GM10248 (cell line): ENCODE measurements around the gene DHPS.
"Not testable (repeated sequence)": the region's sequence is repeated elsewhere in the genome, so short reads cannot be mapped to it uniquely, and the experiment has no call there.

ENCODE experiments used
- CTCF ChIA-PET: fragments of 300-600 bp; sonication (Branson Sonifier 250); formaldehyde crosslinking; extraction: SDS; loops from one replicate; lab custom pipeline; 2021; ENCODE audit warnings: antibody characterized with exemption; lab: Yijun Ruan, JAX
- POLR2A ChIA-PET: fragments of 350-650 bp; sonication (Branson Sonifier 250); formaldehyde crosslinking; extraction: SDS; loops from one replicate; lab custom pipeline; 2020; ENCODE audit warnings: antibody characterized with exemption; lab: Yijun Ruan, JAX
- DNase-seq: peaks from one replicate; pipeline ENCODE4 v3.0.0; 2012; ENCODE audit errors: extremely low spot score
- CTCF ChIP-seq: IDR thresholded peaks from 2 replicates; pipeline ENCODE4 v1.5.1; 2012; ENCODE audit warnings: mild to moderate bottlenecking, low read depth; ENCODE audit errors: extremely low read depth, missing control alignments, control extremely low read depth

The DHPS gene

GRCh38 chr19:12689581-12690216 lies 8.0 kb upstream of the DHPS start:
- ChIA-PET CTCF (interaction anchor here (0.9 kb wide), 1 partner anchor 12 kb away, joined by 6 read pairs; no protein-coding TSS in a partner anchor), POLR2A (no interaction called here)
- TF ChIP-seq CTCF, result no peak
- no peak for DNase-seq

- no peak for TF ChIP-seq CTCF
- ChIA-PET CTCF (interaction anchor here (0.9 kb wide), 1 partner anchor 12 kb away, joined by 6 read pairs; no protein-coding TSS in a partner anchor), POLR2A (no interaction called here)
- no peak for DNase-seq
These were observed 7.3 kb upstream of the DHPS start for GRCh38 chr19:12689012-12689411.

GRCh38 chr19:12687496-12688196 lies 6.0 kb upstream of the DHPS start, which contains the start of gene GNG14:
GNG14 (plus strand) TSS chr19:12687998; CDS start chr19:12688049, 51 bp downstream.
- no peak for TF ChIP-seq CTCF
- ChIA-PET POLR2A (no interaction called here), CTCF (interaction anchor here (1.7 kb wide), 1 partner anchor 10 kb away, joined by 6 read pairs; no protein-coding TSS in a partner anchor)
- DNase-seq, result no peak

GRCh38 chr19:12685831-12686230 lies 4.2 kb upstream of the DHPS start:
- no peak for DNase-seq
- ChIA-PET CTCF (interaction anchor here (0.8 to 1.6 kb wide), 6 partner anchors 9 to 110 kb away, joined by 3 to 6 read pairs (median 4); partner anchors contain the start of gene FBXW9), POLR2A (interaction anchor here (1.1 to 1.2 kb wide), 2 partner anchors 10 to 35 kb away, joined by 11 to 17 read pairs; partner anchors contain the start of gene FBXW9)
- TF ChIP-seq CTCF, result no peak

GRCh38 chr19:12680034-12680433 lies 1.6 kb downstream of the DHPS start:
- ChIA-PET CTCF (interaction anchor here (0.8 to 2.9 kb wide), 3 partner anchors 8 to 621 kb away, joined by 3 to 14 read pairs (median 3); no protein-coding TSS in a partner anchor), POLR2A (interaction anchor here (1.1 kb wide), 1 partner anchor 112 kb away, joined by 3 read pairs; no protein-coding TSS in a partner anchor)
- DNase-seq, result no peak
- no peak for TF ChIP-seq CTCF

GRCh38 chr19:12678039-12678438 lies 3.6 kb downstream of the DHPS start:
- ChIA-PET POLR2A (interaction anchor here (0.5 to 0.9 kb wide), 2 partner anchors 12 to 338 kb away, joined by 3 read pairs; partner anchors contain the start of gene MAN2B1), CTCF (interaction anchor here (0.9 to 3.3 kb wide), 11 partner anchors 9 to 170 kb away, joined by 3 to 16 read pairs (median 4); partner anchors contain the start of genes GNG14, MAN2B1 and WDR83)
- not testable (repeated sequence) for DNase-seq

- no peak for TF ChIP-seq CTCF
- ChIA-PET POLR2A (no interaction called here), CTCF (interaction anchor here (0.7 to 3.3 kb wide), 28 partner anchors 8 to 617 kb away, joined by 3 to 16 read pairs (median 4); partner anchors contain the start of genes MAN2B1, TNPO2 and WDR83)
These were observed 4.8 kb downstream of the DHPS start for GRCh38 chr19:12676928-12677327.

More at GRCh38 chr19:12676928-12677327, 4.8 kb downstream of the DHPS start:
- no peak for DNase-seq
